Stimulated activated naive CD4-positive, alpha-beta T cell (primary cell): ENCODE data around the gene KYAT1.
A peak's percentile ranks its signal among the peaks of the same experiment; 100 is the strongest.

Source experiments
- DNase-seq, 6 experiments: peaks; one replicate each; lab custom pipeline; 2025; lab: John Stamatoyannopoulos, UW

KYAT1 gene

GRCh38 chr9:128908372-128908771 is 26.6 kb upstream of the KYAT1 start:
- no peak for DNase-seq

DNA sequence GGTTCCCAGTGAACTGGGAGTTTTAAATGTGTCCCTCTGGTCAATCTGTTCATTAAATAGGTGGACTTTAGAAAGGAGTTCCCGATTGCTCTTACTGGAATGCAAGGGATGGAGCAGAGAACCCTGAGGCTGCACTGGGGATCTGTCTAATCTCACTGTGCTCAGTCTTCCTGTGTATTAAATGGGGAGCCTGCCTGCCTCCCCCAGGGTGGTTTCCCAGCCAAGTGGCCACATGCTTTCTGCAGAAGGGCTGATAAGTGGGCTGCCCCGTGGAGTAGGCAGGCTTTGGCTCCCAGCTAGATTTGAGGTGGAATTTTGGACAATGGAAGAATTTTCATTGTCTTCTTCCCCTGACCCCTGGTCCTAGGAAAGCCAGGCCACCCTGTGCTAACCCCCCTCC is 25.0 kb upstream of the KYAT1 start:
- no peak for DNase-seq

- DNase-seq: no peak
Observed at GRCh38 chr9:128905964-128906363, 24.2 kb upstream of the KYAT1 start.

DNA sequence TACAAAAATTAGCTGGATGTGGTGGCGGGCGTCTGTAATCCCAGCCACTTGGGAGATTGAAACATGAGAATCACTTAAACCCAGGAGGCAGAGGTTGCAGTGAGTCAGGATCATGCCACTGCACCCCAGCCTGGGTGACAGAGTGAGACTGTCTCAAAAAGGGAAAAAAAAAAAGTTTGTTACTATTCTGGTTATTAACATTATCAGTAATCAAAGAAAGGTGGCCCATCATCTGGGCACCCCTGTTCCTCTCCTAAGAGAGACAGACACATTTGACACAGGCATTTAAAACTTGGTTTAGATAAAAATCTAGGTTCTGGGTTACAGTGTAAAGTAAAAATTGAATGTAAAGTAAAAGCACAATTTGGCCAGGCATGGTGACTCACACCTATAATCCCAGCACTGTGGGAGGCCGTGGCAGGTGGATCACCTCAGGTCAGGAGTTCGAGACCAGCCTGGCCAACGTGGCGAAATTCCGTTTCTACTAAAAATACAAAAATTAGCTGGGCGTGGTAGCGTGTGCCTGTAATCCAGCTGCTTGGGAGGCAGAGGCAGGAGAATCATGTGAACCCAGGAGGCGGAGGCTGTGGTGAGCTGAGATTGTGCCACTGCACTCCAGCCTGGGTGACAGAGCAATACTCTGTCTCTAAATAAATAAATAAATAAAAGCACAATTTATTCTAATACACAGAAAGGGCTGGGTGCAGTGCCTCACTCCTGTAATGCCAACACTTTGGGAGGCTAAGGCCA is 22.3 kb upstream of the KYAT1 start:
- no peak for DNase-seq

DNA sequence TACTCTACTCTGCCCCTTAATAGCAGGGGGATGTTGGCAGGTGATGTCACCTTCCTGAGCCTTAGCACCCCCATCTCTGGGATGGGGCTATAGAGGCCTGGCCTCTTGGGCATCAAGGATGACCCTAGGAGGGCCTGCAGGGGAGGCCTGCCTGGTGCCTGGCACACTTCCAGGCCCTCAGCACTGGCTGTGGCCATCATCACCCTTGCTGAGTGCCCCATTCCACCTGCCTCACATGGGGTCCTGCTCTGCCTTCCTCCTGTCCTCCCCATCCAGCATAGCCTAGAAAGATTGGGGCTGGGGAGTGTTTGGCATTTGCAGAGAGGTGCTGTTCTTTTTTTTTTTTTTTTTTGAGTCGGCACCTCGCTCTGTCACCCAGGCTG is 21.3 kb upstream of the KYAT1 start:
- no peak for DNase-seq

GRCh38 chr9:128902351-128903078 is 20.8 kb upstream of the KYAT1 start:
- peak; percentile 69 to 91 (median 84) for DNase-seq

GRCh38 chr9:128901822-128902221 is 20.1 kb upstream of the KYAT1 start:
- no peak for DNase-seq

DNA sequence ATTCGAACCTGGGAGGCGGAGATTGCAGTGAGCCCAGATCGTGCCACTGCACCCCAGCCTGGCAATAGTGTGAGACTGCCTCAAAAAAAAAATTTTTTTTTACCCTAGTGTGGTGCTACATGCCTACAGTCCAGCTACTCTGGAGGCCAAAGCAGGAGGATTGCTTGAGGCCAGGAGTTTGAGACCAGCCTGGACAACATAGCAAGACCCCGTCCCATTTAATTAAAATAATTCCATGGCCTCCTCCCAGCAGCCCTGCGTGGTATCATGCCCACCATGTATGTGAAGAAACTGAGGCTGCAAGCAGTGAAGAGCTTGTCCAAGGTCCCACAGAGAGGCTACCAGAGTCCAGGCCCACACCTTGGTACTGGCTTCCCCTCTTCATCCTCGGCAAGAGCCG is 19.6 kb upstream of the KYAT1 start:
- no peak for DNase-seq

DNA sequence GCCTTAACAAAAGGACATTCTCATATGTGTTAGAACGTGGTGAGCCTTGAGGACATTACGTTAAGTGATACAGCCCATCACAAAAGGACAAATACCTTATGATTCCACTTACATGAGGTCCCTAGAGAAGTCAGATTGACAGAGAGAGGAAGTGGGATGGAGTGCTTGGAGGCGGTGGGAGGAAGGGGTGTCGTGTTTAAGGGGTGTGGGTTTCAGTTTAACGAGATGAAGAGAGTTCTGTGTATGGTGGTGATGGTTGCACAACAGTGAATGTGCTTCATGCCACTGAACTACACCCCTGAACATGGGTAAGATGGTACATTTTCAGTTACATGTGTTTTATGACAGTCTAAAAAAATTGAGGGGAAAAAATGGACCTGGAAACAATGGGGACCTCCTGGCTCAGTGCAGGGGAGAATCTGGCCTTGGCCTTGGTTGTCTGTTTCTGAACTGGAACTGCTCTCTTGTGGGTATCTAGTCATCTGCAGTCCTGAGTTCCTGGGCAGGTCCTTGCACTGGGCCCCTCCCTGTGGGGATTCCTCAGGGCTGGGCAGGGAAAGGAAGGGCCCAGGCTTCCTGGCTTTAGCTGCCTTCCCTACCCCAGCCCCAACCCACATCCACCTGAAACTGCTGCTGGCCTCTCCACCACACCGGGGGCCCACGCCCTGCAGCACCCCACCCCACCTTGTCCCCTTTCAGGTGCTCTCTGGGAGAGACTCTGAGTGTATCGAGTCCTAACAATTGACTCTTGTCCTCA is 18.0 kb upstream of the KYAT1 start:
- peak in 3 of 6 experiments; percentile 30 to 69 (median 31) for DNase-seq

DNA sequence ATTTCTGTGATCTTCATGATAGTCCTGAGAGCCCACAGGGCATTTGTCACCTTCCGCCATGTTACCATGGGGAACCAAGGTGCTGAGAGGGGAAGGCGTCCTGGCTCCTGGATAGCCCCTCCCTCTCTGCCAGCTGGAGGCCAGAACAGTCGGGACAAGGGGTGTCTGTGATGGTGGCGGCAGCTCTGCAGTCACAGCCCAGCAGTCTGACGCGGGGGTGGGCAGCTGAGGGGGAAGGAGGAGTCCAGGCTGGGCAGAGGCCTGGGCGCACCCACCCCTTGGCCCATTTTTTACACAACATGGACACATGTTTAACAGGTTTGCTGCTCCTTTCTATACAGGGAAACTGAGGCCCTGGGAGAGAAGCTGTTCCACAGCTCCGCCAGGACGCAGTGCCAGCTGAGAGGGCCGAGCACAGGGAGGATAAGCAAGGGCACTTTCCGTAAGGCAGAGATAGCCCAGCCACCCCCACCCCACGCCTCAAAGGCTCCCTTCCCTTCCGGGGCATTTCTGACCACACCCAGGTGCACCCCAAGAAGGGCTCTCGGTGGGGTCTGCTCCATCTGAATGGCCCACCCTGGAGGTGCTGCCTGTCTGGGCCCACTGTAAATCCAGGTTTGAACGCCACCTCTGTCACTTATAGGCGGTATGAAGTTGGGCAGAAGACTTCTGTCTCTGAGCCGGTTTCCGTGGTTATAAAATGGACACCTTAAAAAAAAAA is 17.3 kb upstream of the KYAT1 start:
- DNase-seq: no peak

- peak in 2 of 6 experiments; percentile 8 to 19 for DNase-seq
Observed at GRCh38 chr9:128898382-128898781, 16.6 kb upstream of the KYAT1 start.

DNA sequence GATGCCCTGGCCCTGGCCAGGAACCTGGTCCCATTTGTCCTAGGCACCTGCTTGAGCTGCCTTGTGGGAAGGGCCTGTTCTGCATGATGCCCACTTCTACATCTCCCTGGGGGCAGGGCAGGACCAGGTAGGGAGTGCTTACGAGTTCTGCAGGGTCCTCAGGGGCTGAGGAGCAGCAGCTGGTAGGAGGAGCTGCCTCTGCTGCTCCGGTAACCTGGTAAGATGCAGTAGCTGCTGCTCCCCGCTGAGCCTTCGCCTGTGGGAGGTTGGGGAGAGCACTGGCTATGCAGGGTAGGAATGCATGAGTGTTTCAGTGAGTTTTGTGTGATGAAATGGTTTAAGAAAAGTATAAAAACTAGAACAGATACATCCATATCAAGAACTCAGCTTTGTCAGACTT is 13.8 kb upstream of the KYAT1 start:
- no peak for DNase-seq

DNA sequence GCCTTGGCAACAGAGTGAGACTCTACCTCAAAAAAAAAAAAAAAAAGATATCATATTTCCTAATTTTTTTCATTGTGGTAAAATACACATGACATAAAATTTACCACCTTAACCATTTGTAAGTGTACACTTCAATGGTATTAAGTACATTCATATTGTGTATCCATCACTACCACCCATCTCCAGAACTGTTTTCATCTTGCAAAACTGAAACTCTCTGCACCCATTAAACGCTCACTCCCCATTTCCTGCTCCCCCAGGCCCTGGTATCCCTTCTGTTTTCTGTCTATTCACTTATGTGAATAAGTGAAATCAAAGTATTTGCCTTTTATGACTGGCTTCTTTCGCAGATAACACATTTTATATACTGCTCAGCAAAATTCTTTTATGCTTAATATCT is 13.0 kb upstream of the KYAT1 start:
- DNase-seq: peak in 2 of 6 experiments; percentile 9 to 15

- DNase-seq: no peak
Observed at GRCh38 chr9:128893354-128893753, 11.6 kb upstream of the KYAT1 start.

GRCh38 chr9:128892221-128892921 is 10.6 kb upstream of the KYAT1 start:
- peak in 1 of 6 experiments; percentile 10 for DNase-seq

DNA sequence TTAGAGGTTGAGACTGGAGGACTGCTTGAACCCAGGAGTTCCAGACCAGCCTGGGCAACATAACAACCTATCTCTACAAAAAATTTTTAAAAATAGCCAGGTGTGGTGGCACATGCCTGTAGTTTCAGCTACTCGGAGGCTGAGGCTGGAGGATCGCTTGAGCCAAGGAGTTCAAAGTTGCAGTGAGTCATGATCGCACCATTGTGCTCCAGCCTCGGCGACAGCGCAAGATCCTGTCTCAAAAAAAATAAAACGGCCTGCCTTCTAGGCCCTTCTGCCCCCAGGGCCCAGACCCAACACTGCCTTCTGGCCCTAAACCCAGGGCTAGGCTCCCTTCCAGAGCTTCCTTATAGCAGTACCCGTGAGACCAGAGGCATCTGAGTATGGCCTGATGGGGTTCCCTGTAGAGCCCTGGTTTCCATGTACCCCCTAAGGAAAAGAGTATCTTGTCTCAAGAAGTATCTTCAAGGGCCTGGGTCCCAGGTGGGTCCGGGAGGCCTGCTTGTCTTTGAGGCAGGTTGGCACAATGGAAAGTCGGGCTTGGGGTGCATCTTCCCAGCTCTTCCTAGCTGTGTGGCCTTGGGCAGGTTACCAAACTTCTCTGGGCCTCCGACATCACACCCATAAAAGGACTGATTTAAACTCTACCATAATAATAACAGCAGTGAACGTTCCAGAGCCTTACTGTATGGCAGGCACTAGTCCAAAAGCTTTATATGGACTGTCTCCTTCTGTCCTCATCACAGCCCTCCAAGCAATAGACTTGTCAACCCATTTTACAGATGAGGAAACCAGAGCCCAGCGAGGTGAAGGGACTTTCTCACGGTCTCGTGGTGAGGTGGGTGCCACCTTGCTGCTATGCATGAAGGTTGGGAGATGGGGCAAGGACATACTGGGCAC is 9.8 kb upstream of the KYAT1 start:
- DNase-seq: no peak

- no peak for DNase-seq
Observed at GRCh38 chr9:128887914-128888350, 6.2 kb upstream of the KYAT1 start.

- no peak for DNase-seq
Observed at GRCh38 chr9:128887049-128887448, 5.3 kb upstream of the KYAT1 start.

DNA sequence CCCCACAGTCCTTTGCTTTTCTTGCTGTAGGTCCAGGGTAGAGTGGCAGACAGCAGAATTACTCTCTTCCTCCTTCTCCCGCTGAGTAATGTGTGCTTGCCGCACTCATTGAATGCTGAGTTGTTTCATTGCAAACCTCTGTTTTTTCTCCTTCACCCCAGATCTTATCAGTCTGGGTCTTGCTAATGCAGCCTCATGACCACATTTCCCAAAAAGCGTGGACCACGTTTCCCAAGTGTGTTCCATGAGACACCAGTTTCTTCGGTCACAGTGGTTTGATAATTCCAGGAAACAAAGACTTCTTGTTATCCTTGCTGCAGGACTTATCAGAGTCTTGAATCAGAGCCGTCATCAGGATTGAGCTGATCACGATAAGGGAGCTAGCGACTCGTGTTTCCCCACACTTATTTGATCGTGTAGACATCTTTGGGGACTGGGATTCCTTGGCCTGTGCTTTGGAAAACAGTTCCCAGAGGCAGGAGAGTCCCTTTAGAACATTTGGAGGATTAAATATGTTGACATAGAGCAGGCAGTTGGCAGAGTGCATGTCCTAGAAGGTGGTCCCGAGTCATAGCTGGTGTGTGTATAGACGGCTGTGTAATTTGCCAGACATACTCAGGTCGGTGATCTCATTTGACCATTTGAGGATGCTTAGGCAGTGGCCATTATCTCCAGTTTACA is 4.6 kb upstream of the KYAT1 start:
- DNase-seq: no peak

DNA sequence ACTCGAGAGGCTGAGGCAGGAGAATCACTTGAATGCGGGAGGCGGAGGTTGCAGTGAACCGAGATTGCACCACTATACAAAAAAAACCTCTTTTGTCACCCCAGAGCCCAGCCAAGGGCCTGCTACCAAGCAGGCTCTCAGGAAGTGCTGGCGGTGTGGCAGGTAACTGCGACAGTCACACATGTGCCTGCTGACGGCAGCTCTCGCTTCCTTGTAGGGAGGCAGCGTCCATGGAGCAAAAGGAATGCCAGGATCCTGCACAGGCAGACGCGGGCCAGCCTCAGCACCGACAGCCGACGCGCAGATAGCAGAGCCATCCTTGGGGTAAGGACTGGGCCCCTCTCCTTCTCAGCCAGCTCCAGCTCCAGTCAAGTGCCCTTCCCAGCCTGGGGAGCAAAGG is 4.0 kb upstream of the KYAT1 start:
- DNase-seq: no peak
